Activated CD4-positive, alpha-beta T cell treated with anti-CD3 and anti-CD28 coated beads for 24 hours (primary cell): ENCODE results near the gene HLTF.

ENCODE experiments used
- DNase-seq, 2 donors: peaks; one replicate each; pipeline ENCODE4 v3.0.0-alpha.2; 2020; ENCODE audit warnings: low read depth in 2 of 2

The HLTF gene

DNA sequence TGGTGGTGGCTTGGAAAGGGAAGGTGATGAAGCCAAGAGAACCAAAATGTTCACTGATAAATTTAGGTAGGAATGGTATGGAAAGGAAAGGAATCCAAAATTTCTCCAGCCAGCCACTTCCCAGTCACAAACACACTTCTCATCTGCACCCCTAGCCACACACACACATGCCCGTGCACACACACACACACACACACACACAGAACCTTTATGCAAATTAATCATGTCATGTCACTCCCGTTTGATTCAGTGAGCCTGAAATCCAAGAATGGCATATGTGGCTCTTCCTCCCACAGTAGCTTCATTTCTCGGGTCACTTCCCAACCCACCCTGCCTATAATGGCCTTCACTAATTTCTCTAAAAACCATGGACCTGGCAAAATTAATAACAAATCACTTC is 3.1 kb upstream of the HLTF start:
- no peak for DNase-seq

DNA sequence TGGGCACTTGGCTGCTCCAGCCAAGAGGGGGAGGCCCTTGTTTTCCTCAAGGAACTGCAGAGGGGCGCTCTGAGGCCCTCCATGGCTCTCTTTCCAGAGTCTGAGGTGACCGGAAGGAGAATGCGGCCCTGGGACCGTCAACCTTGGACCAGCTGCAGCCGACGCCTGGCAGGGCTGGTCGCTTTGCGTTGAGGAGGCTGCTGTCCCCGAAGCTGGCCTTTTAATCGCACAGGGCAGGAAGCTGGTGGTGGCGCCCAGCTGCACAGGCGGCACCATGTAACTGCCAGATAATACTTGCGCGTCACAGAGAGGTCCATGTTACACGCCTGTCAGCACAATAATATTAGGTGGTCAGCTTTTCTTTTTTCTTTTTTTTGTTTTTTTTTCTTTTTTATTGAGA is 875 bp upstream of the HLTF start:
- DNase-seq, result no peak

DNA sequence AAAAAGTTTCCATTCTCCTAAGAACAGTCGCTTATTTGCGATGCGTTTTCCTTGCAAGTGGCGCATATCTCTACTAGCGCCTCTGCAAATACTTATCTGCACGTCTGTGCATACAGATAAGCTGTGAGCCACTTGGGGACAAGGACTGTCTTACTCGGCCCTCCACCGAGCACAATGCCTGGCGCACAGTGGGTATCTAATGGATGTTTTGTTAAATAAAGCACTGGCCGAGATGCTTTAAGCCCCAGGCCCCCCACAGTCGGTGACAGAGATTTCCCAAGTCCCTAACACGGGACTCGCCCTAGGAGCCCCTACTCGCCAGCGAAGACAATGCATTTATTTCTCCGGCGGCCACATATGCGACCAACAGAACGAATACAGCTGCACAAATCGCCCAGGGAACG is 503 bp downstream of the HLTF start:
- no peak for DNase-seq

DNA sequence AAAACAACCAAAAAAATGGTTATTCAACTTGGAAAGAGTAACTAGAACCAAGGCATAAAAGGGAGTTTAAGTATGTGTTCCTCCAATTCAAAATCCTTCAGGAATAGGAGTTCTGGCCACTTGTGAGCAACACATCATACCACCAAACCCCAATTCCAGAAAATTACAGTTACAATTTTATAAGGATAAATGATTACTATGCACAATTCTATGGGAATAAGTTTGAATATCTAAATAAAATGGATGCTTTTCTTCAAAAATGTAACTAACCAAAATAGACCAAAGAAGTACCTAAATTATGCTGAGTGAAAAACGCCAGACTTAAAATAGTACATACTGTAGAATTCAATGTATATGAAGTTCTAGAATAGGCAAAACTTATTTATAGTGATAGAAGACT is 4.6 kb downstream of the HLTF start:
- DNase-seq, result no peak

DNA sequence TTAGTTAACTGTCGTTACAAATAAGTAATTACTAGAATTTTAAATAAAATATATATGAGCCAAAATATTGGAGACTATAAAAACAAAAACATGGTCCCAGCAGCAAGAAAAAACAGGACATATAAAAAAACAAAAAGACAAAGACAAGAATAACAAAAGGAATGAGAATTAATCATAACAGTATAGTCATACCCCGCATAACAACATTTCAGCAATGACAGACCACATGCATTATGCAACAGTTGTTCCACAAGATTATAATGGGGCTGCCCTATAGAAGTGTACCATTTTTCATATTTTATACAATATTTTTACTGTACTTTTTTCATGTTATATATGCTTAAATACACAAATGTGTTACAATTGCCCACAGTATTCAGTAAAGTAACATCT is 5.6 kb downstream of the HLTF start:
- no peak for DNase-seq

DNA sequence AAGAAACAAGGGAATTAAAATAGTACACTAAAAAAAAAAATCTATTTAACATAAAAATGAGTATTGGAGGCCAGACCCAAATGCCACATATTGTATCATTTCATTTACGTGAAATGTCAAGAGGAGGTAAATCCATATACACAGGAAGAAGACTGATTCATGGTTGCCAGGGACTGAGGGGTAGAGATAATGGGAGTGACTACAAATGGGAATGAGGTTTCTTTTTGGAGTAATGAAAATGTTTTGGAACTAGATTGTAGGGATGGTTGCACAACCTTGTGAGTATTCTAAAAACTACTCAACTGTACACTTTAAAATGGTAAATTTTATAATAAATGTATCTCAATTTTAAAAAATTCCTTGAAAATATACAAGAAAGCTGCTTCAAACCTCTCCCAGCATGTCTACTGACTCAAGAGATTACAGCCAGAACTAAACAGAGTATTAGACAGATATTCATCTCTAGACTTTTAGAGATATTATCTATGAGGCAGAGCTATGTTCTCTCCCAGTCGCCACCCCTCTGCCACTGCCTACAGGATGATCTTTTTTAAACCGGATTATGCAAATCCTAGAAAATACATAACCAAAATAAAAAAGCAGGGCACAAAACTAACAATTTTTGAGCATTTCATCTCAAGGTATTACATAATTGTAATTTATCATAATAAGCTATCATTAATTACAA is 6.2 kb downstream of the HLTF start:
- DNase-seq, result no peak

DNA sequence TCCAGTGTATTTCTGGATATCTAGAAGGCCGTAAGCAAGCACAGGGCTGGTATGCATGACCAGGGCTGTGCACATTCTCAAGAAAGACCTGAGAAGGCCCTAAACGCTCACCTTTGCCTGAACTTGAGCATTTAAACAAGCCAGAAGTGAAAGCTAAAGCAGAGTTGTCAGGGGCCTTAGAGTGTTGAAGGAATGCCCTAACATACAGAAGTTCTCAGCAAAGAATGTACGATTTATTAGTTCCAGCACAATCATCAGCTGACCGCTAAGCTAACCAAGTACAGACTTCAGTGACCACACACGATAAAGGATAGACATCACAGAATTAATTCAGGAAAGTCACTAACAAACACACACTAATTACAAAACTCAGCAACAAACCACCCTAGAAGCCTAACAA is 8.7 kb downstream of the HLTF start:
- no peak for DNase-seq

DNA sequence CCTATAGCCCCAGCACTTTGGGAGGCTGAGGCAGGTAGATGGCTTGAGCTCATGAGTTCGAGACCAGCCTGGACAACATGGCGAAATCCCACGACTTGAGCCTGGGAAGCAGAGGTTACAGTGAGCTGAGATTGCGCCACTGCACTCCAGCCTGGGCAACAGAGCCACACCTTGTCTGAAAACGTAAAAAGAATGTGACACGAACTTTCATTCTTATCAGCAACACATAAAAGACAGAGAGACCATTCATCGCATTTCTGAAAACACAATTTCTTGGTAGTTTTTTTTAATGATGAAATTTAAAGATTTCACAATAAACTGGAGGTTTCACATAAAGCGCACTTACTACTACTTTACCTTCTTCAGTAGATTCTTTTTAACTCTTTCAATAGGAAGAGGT is 18.4 kb downstream of the HLTF start:
- DNase-seq, result no peak

DNA sequence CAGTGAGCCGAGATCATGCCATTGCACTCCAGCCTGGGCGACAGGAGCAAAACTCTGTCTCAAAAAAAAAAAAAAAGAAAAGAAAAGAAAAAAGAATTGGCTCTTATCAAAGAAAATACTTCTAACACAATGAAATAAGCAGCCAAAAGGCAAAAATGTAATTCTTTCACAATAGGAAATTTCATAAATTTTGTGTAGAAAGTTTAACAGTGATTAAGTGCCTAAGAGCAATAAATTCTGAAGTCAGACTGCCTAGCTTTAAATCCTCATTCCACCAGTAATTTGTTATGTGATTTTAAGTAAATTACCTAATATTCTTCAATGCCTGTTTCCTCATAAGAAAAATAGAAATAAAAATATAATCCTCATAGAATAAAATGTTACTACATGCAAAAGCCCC is 24.6 kb downstream of the HLTF start:
- no peak for DNase-seq

DNA sequence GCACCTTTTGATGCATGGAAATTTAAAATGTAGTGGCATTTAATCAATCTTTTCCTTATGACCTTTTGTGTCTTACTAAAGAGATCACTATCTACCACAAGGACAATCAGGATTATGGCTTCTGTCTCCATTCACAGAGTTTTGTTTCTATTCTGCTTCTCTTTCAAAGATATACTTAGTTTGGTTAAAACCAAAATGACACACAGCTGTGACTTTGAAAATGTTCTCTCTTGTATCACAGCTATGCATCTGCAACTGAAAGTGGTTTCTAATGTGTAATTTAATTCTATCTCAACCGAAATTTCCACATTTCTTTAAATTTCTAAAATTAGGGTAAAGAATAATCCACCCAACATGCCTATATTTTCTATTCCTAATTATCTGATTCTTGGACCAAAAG is 27.7 kb downstream of the HLTF start:
- DNase-seq, result no peak

DNA sequence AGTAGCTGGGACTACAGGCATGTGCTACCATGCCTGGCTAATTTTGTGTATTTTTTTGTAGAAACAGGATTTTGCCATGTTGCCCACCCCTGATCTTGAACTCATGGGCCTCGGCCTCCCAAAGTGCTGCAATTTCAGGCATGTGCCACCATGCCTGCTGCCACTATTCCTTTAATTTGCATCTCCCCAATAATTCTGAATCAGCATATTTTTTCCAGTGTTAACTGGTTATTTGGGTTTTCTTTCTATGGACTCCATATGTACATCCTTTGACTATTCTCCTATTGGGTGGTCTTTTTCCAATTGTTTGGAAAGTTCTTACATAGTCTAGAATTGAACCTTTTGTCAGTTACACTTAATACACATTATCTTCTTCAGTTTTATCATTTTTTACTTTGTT is 28.1 kb downstream of the HLTF start:
- DNase-seq, result no peak

DNA sequence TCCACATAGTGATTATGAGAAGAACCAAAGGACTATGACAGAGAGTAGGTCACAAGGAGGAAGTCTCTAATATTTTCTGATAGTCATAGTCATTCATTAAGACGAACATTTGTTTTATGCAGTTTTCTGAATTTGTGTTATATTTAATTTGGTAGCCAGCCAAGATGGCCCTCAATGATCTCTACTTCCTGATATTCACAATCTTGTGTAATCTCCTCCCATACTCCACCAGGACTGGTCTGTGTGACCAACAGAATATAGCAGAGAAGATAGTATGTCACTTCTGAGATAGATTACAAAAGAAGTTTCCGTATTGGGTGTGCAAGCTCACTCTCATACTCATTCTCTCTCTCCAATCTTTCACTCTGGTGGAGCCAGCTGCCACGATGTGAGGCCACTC is 30.8 kb downstream of the HLTF start:
- no peak for DNase-seq

DNA sequence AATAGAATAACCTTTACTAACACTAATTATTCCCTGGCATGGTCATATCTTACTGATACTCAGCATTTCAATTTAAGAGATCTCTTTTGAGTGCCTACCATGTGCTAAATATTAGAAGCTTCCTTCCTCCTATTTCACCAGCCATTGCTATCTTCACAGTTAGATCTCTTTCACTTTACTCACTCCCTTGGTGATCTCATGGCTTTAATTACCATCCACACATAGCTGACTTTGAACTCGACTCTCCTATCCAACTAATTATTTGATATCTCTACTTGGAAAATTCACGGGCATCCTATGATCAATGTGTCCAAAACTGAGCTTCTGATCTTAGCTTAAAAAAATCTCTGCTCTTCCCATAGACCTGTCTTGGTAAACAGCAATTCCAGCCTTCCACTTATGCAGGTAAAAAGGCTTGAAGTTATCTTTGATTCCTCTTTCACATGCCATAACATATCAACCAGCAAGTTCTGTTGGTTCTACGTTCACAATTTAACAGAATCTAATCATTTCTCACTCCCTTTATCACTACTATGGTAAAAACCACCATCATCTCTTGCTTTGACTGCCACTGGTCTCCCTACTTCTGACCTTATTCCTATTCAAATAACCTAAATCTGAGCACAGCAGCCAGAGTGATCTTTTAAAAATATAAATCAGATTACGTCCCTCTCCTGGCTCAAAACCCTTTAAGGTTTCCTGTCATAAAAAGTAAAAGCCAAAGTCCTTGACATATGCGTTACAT is 41.8 kb downstream of the HLTF start:
- DNase-seq, result no peak

DNA sequence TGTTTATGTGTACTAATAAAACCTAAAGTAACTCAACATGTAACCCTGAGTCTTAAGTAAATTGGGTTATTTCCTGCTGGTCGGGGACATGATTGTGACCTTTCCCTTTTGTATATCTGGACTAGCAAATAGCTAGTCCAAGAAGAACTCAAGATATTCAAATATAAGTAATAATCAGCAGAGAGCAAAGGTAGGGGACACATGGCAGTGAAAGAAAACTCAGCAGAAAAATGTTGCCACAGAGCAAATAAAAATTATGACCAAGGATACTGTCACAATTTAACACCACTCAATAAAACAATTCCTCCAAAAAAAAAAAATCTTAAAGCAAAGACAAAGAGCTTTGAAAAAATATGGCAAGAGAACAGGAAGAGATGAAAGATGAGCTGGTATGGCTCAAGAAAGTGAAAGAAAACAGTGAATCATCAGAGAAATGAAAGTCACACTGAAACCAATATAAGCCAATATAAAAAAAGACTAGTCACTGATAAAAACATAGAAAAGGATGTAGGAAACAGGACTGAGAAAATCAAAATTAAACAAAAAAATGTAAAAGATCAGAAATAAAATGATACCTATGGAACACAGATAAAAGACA is 43.4 kb downstream of the HLTF start:
- DNase-seq, result no peak

DNA sequence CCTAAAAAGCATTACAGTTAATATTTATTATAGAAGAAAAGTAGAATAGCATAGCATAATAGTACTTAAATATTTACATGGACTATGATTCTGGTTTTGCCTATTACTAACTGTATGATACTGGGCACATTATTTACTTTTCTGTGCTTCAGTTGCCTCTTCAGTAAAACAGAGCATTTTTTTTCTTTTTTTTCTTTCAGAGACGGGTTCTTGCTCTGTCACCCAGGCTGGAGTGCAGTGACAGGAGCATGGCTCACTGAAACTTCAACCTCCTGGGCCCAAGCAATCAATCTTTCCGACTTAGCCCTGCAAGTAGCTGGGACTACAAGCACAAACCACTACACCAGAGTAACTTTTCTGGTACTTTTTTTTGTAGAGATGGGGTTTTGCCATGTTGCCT is 48.0 kb downstream of the HLTF start:
- DNase-seq, result no peak

DNA sequence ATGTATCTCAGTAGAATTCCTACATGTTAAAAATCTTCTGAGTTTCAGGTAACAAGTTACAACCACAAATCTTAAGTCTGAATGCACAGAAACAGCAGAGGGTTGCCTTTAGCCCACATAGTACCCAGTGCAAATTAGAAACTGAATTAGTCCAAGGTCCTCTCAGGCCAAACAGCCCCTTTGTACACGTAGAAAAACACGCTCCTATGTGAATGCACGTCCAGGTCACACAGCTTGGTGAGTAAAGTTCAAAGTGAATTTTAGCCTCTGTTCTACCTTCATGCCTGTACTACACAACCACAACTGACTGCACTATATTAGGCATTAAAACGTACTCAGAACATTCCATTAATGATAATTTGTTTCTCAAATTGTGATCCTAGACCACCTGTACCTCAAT is 48.6 kb downstream of the HLTF start:
- no peak for DNase-seq

DNA sequence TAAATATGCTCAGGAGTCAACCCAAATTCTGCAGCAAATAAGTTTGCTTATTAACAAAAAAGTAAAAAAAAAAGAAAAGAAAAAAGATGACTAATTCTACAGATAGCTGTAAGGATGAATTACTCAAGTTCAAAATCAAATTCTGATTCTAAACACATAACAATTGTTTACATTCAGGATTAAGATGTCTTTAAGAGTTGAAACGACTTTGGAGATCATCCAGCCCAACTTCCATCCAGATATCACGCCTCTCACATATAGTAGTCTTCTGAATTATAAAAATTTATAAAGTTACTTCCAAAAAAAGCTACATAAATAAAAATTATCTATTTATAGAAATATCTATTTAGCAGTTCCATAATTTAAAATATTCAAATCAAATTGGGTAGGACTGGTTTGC is 55.2 kb downstream of the HLTF start:
- no peak for DNase-seq

DNA sequence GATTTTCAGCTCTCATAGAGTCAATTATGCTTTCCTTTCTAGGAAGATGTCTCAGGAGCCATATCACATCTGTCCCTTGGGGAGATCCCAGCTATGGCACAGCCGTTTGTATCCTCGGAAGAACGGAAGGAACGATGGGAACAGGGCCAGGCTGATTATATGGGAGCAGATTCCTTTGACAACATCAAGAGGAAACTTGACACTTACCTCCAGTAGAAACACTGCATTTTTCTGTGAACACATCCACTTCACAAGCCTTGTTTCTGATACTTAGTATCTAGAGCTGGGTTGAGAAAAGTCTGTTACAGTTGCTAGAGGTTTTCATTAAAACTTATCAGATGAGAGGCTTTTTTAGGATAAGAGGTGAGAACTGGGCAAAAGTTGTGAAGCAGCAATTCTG is 59.6 kb downstream of the HLTF start:
- no peak for DNase-seq

DNA sequence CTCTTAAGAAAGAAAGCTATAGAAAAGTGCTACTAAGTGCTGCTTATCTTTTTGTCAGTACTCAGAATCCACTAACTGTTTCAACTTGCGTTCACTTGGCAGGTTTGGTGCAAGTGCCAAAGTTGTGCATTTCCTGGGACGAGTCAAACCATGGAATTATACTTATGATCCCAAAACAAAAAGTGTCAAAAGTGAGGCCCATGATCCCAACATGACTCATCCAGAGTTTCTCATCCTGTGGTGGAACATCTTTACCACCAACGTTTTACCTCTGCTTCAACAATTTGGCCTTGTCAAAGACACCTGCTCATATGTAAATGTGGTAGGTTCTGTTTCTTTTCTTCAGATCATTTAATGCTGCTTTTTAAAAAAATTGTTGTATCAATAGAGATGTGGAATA is 62.4 kb downstream of the HLTF start:
- no peak for DNase-seq

DNA sequence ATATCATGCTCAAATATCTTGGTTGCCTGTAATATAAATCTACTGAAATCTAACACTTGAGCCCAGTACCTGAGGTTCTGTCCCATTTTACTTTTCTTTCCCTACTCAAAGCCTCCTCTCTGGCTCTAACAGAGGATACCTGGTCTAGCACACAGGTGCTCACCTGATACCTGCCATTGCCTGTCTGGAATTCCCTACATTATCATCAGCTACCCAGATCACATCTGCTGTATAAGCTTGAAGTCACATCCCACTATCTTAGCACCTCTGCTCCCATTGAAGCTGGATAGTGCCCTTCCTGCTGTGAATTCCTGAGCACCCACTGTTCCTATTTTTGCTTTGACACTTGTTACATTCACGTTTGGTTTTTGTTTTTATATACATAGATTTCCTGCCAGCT is 64.5 kb downstream of the HLTF start:
- no peak for DNase-seq

DNA sequence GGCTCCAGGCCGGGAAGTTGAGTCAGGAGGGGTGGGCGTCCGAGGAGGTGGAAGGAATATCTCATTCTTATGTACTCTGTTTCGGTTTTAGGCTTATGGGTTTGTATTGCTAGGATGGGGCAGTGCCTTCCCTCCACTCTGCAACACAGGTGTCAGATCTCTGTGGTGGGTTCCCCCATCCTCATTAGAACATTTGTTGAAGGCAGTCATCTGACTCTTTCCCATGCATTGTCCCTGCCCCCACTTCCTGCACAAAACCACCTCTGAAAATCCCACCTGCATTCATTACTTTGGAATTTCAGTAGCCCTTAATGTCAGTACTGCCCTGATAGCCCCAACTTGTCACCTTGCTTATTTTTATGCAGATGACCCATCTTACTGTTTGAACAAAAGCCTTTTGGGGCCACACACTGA is 65.5 kb downstream of the HLTF start:
- peak in 1 of 2 donors; percentile 8 for DNase-seq

DNA sequence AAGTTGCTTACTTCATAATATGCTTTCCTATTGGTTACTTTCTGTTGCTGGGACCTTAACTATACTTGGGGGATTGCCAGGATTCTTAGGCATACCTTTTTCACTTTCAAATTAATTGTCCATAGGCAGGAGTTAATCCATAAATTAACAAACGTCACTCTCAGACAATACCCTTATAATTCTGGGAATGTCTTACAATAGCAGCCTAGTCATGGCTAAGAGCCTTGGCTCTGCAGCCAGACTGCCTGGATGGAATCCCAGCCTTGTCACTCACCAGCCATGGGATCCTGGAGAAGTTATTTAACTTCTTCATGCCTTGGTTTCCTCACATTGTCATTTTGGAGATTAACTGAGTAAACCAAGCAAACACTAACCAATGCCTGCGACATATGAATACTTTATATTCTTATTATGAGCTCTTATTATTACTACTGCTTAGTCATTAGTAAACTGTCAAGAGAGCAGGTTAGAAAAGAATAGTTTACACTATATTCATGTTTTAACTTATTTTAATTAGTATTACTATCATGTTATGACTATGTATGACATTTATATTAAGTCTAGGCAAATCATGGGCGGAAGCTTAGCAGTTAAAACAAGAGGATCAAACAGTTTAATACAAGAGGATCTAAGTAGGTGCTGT is 66.0 kb downstream of the HLTF start:
- no peak for DNase-seq

DNA sequence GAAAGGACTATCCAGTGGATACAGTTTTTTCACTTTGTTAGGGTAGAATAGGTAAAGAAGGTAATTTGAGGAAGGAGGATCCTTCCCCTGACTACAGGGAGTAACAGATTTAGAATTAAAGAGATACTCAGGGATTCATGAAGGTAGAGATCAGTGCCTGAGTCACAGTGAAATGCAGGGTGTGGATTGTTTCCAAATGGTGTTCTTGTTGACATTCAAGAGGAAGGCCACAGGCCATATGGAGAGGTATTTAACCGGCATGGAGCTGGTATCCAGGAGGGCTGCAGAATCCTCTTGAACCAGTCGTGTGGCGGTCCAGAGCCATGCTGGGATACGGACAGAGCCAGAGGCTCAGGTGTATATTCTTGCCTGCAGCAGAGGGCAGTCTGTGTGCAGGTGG is 66.8 kb downstream of the HLTF start:
- no peak for DNase-seq
